MM.1S (cell line): ENCODE results near the gene ACOXL.

Experiments
- CTCF ChIP-seq: fragments of 300-600 bp; sonication (generic); IDR thresholded peaks from 2 replicates; pipeline ENCODE4 v1.5.1; 2016; ENCODE audit warnings: antibody characterized with exemption, low read length, mixed read lengths
- EZH2 ChIP-seq: fragments of 300-600 bp; sonication (generic); optimal IDR thresholded peaks from 2 replicates; pipeline ENCODE3; 2017; ENCODE audit warnings: low read depth, mild to moderate bottlenecking, antibody characterized with exemption, low read length, mixed read lengths

GRCh38 chr2:111120253-111121027 lies 388.1 kb downstream of the ACOXL start, which contains the start of gene BCL2L11:
- TF ChIP-seq CTCF, result peak; percentile 51
- TF ChIP-seq EZH2, result no peak
